GM12865 (cell line): ENCODE results near the gene ZNF491.
A peak's percentile ranks its signal among the peaks of the same experiment; 100 is the strongest.
"Not testable (repeated sequence)": the region's sequence is repeated elsewhere in the genome, so short reads cannot be mapped to it uniquely, and the experiment has no call there.

Experiments used
- DNase-seq: peaks from one replicate; pipeline ENCODE4 v3.0.0; 2010; ENCODE audit warnings: low read depth
- H3K4me3 ChIP-seq: 2 replicates; pipeline ENCODE4 v1.5.1; 2011; ENCODE audit warnings: mild to moderate bottlenecking, low read depth, low read length, control low read depth
- TF ChIP-seq, protein P1 (sequence below): IDR thresholded peaks from 2 replicates; pipeline ENCODE4 v1.5.1; 2011; ENCODE audit warnings: low read length, control low read depth, low read depth, inconsistent platforms; ENCODE audit not compliant: insufficient read depth; ENCODE audit errors: missing control alignments

Gene ZNF491

DNA sequence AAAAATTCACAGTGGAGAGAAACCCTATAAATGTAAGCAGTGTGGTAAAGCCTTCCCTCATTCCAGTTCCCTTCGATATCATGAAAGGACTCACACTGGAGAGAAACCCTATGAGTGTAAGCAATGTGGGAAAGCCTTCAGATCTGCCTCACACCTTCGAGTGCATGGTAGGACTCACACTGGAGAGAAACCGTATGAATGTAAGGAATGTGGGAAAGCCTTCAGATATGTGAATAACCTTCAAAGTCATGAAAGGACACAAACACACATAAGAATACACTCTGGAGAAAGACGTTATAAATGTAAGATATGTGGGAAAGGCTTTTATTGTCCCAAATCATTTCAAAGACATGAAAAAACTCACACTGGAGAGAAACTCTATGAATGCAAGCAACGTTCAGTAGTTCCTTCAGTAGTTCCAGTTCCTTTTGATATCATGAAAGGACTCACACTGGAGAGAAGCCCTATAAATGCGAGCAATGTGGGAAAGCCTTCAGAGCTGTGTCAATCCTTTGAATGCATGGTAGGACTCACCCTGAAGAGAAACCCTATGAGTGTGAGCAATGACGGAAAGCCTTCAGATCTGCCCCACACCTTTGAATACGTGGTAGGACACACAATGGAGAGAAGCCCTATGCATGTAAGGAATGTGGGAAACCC is 34.1 kb downstream of the ZNF491 start:
- TF ChIP-seq, protein P1, sequence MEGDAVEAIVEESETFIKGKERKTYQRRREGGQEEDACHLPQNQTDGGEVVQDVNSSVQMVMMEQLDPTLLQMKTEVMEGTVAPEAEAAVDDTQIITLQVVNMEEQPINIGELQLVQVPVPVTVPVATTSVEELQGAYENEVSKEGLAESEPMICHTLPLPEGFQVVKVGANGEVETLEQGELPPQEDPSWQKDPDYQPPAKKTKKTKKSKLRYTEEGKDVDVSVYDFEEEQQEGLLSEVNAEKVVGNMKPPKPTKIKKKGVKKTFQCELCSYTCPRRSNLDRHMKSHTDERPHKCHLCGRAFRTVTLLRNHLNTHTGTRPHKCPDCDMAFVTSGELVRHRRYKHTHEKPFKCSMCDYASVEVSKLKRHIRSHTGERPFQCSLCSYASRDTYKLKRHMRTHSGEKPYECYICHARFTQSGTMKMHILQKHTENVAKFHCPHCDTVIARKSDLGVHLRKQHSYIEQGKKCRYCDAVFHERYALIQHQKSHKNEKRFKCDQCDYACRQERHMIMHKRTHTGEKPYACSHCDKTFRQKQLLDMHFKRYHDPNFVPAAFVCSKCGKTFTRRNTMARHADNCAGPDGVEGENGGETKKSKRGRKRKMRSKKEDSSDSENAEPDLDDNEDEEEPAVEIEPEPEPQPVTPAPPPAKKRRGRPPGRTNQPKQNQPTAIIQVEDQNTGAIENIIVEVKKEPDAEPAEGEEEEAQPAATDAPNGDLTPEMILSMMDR = no peak
- no peak overlapping the region for H3K4me3 ChIP-seq
- DNase-seq = no peak

GRCh38 chr19:11833541-11833940 is 35.2 kb downstream of the ZNF491 start:
- DNase-seq = no peak
- TF ChIP-seq, protein P1 = no peak

GRCh38 chr19:11835626-11836066 is 37.3 kb downstream of the ZNF491 start:
- not testable (repeated sequence) for DNase-seq, H3K4me3 ChIP-seq

More at GRCh38 chr19:11833541-11833940, 35.2 kb downstream of the ZNF491 start:
- no peak overlapping the region for H3K4me3 ChIP-seq

DNA sequence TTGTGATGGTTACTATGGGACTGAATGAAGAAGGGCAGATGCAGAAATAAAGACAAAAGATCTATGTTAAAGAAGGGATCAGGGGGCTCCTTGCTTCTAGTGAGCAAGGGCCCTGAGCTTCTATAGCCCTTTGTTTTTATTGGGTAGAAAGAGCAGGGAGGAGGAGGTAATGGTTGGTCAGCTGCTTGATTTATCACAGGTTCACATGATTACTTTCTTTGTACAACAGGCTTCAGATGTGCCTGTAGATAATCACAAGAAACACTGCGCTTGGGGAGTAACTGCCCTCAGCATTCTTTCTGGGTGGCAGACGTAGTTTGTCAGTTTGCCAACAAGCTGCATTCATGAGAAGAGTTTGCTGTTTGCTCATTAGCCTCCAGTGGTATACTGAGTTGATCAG is 45.4 kb downstream of the ZNF491 start:
- no peak overlapping the region for H3K4me3 ChIP-seq
- no peak for DNase-seq
- TF ChIP-seq, protein P1 = no peak

DNA sequence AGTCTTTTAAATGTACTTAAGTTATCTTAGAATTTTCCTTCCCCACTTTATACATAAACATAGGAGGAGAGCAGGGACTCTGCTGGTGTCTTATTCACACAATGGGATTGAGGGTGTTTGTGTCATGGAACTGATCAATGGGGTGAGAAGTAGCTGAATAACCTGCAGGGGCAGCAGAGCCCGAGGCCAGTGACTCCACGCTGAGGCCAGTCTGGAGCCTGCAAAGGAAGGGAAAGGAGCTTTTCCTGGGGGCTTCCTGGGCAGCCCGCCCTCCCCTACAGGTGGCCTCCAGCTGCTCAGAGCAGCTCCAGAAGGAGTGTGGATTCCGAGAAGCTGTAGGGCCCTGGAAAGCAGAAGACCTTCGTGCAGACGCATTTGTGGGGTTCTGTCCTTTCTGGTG is 49.3 kb downstream of the ZNF491 start:
- DNase-seq, H3K4me3 ChIP-seq: not testable (repeated sequence)

DNA sequence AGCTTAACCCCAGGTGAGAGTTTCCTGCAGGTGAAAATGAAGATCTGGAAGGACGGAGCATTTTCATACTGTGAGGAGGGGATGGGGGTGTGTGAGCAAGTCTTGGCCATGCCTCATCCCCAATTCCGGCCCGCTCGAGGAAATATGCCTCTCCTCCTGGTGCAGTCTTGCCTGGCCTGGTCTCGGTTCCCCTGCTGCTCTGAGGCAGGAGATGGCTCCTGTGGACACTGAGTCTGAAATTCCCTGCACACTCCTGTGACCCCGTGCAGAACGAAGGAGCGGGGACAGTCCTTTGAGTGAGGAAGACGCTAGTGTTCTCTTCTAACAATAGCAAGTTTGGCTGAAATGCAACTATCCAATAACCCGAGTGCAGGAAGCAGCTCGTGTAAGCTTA is 49.9 kb downstream of the ZNF491 start:
- TF ChIP-seq, protein P1 = no peak
- DNase-seq = no peak
- H3K4me3 ChIP-seq = peak overlapping the region; percentile 51; the same call in 1 of the 2 replicates

DNA sequence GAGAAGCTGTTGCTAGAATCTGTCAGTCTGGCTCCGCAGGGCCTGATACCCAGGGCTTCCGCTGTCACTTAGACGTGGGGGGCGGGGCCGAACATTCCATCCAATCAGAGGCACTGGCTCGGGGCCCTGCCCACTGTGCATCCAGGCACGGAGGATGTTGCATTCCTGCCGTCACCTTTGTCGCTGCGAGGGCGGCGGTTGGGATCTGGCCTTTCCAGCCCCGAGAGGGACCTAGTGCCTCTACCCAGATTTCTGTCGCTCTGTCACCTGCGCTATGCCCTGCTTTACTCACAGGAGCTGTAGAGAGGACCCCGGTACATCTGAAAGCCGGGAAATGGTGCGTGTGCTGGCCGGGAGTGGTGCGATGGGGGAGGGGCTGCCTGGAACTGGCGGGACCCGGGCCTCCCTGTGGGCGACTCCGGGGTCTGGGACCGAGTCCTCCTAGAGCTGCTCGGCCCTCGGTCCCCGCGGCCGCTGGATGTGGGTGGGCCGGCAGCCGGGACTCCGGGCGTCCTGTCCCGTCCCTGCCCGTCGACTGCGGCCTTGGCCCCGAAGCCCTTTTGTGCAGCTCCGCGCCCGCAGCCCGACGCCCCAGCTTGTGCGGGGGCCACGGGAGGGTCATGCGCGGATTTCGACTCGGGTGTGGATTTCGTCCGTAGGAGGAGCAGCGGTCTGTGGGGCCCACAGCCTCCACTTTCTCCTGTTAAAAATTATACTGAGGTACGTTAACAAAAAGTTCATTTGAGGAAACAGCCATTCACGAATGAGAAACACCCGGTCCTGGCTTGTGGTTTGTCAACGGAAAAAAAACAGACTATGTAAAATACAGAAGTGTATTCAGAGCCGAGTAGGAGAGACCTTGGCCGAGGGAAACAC is 50.5 kb downstream of the ZNF491 start, which contains the start of gene ZNF439:
Gene ZNF439 (plus strand): TSS at position 133 of the 876 bp plus-strand sequence. CDS start 142 bp downstream, at position 275.
- peak; percentile 73 for DNase-seq
- TF ChIP-seq, protein P1 = no peak
- peak within 1 kb of the TSS; percentile 51 for H3K4me3 ChIP-seq

GRCh38 chr19:11850289-11850688 is 52.0 kb downstream of the ZNF491 start:
- H3K4me3 ChIP-seq, DNase-seq: not testable (repeated sequence)
